Central memory CD4-positive, alpha-beta T cell (primary cell): ENCODE results near the gene TMC5.
A peak's percentile ranks its signal among the peaks of the same experiment; 100 is the strongest.
"Not testable (repeated sequence)": the region's sequence is repeated elsewhere in the genome, so short reads cannot be mapped to it uniquely, and the experiment has no call there.

ENCODE experiments used
- DNase-seq: peaks from one replicate; pipeline ENCODE4 v3.0.0; 2022

TMC5 gene

GRCh38 chr16:19512297-19512696, 94.6 kb downstream of the TMC5 start:
- DNase-seq = no peak

- no peak for DNase-seq
These were observed 95.8 kb downstream of the TMC5 start for GRCh38 chr16:19513377-19514053.

DNA sequence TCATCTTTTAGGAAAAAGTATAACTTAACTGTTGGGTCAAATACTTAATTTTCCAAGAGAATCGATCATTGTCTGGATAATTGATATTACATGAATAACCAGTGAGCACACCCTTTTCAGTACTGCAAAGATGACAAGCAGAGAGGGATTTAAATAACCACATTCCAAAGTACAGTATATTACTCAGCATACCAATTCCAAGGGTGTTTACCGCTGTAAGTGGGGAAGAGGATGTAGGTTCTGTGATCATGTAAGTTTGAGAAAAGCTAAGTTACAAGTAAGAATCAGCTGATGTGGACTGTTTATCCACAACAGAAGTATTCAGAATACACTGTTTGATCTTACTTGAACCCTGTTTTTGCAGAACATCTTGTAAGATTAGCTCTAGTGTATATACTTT, 98.1 kb downstream of the TMC5 start:
- DNase-seq = no peak

DNA sequence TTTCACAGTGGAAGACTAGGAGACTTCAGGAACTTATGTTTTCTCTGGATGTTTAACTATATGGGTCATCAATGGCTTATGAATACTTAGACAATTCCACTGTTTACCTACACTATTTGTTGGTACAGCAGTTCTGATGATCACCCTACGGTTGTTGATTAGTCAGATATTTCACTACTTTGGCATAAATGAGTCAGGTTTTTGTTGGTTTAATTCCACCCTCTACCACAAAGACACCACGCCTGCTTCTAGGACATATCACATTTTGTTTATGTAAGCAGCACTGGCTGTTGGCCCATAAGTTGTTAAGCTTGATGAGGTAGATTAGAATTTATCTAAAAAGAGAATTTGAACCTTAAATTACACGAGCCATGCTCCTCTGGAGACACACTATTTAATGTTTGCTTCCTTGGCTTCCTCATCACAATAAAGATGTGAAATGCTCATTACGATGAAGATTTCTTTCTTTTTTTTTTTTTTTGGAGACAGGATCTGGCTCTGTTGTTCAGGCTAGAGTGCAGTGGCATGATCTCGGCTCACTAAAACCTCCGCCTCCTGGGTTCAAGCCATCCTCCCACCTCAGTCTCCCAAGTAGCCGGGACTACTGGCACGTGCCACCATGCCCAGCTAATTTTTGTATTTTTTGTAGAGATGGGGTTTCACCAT, 99.9 kb downstream of the TMC5 start:
- no peak for DNase-seq

DNA sequence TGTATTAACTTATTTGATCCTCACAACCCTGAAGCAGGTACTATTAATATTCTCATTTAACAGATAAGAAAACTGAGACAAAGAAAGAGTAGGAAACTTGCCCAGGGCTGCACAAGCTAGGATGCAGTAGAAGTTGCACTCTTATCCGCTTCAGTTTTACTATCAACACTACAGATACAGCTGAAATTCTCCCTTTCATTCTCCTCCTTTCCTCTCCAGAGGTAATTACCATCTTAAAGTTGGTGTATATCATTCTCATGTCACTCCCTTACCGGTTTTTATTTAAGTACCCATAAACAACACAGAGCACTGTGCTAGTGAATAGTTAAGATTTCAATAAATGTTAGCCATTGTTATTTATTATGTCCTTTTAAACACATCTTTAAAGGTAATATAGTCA, 100.7 kb downstream of the TMC5 start:
- DNase-seq = no peak

- no peak for DNase-seq
These were observed 103.2 kb downstream of the TMC5 start for GRCh38 chr16:19520861-19521331.

GRCh38 chr16:19521471-19522396, 104.1 kb downstream of the TMC5 start, which contains the start of gene GDE1:
TSS of gene GDE1 (minus strand) at chr16:19522098. CDS start at chr16:19521964, 134 bp downstream.
- DNase-seq = peak; percentile 89

GRCh38 chr16:19522397-19522732, 104.7 kb downstream of the TMC5 start:
- DNase-seq = no peak

GRCh38 chr16:19522760-19523159, 105.1 kb downstream of the TMC5 start:
- DNase-seq = no peak

- no peak for DNase-seq
These were observed 105.5 kb downstream of the TMC5 start for GRCh38 chr16:19523184-19523558.

DNA sequence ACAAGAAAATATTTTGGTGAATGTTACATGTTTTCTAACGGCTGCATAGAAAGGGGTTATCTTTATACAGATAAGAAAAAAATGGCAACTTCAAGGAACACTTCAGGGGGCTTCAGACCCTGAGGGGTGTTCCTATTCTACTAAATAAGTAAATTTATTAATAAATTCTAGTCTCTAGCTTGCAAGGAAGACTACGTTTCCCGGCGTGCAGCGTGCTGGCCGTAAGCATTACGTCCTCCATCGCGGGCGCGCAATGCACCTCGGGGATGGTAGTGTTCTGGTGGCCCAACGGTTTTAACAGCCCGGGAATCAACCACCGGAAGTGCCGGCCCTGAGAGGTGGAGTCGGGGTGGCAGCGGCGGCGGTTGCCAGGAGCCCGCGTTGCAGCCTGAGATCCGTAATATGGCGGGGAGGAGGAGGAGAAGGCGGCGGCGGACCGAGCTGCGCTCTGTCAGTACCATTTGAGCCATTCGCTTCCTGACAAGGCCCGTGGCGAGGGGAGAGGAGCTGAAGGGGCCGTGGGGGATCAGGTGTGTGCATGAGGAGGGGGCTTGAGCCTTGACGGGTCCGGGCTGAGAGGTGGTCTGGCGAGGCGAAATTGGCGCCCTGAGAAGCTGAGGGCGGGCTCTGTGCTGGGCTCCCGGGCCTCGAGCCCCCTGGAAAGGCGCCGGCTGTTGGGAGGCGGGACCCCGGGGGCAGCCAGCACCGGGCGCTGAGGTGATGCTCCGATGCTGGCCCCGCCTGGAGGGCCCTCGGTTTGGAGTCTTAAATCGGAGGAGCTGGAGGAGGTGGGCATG, 106.1 kb downstream of the TMC5 start, which contains the start of gene CCP110:
Gene CCP110 (plus strand): TSS at position 384 of the 797 bp plus-strand sequence. CDS start 3,940 bp downstream, outside the sequence.
- peak; percentile 95 for DNase-seq

- peak; percentile 12 for DNase-seq
These were observed 106.6 kb downstream of the TMC5 start for GRCh38 chr16:19524356-19524615.

DNA sequence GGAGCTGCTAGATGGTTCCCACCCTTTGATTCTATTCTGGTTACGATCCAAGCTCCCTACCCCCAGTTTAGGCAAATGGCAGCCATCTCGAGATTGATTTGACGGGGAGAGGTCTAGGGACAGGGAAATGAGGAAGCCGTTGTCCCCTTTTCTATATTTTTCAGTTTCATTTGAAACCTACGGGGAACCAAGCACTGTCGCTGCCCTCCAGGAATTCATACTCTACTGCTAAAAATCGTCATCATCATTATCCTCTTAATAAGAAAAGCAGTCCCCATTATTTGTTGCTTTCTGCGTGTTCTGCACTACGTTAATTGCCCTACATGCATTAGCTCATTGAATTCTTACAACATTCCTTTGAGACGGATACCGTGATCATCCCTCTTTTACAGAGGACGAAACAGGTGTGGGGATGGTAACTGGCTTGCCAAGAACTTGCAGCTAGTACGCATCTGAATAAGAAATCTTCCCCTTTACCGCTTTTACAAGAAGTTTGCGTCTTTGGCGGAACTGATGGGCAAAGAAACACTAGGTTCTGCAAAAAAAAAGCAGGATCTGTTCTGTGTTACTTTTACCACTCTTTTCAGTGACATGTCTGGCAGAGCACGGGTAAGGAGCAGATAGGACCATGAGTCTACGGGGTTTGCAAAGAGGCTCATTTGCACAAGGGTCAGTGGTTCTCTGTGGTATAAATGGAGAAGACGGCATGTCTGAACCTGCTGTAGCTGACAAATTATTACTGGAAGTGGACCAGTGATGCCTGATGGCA, 107.1 kb downstream of the TMC5 start:
- DNase-seq = no peak

GRCh38 chr16:19525385-19525723, 107.7 kb downstream of the TMC5 start:
- no peak for DNase-seq

DNA sequence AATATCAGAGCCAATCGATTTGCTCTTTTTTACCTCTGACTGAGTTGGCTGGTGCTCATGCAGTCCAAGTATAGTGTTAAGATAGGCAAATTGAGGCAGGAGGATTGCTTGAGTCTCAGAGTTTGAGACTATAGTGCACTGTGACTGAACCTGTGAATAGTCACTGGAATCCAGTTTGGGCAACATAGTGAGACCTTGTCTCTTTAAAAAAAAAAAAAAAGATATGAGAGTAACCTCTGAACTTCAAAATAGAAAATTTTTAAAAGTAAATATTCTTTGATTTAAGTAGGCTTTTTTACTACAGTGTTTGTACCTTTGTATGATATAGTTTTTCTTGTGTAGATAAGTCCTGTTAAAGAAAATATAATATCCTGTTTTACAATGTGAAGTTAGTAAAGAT, 109.5 kb downstream of the TMC5 start:
- DNase-seq = no peak

DNA sequence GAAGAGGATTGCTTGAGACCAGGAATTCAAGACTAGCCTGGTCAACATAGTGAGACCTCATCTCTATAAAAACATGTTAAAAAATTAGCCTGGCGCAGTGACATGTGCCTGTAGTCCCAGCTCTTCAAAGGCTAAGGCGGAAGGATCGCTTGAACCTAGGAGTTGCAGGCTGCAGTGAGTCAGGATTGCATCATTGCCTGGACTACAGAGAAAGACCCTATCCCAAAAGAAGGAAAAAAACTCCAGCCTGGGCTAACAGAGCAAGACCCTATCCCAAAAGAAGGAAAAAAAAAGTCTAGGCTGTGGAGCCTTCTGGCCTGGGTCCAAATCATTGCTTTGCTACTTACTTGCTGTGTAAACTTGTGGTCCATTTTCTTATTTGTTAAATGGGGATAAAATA, 111.0 kb downstream of the TMC5 start:
- no peak for DNase-seq

GRCh38 chr16:19532601-19533000, 114.9 kb downstream of the TMC5 start:
- DNase-seq = no peak

DNA sequence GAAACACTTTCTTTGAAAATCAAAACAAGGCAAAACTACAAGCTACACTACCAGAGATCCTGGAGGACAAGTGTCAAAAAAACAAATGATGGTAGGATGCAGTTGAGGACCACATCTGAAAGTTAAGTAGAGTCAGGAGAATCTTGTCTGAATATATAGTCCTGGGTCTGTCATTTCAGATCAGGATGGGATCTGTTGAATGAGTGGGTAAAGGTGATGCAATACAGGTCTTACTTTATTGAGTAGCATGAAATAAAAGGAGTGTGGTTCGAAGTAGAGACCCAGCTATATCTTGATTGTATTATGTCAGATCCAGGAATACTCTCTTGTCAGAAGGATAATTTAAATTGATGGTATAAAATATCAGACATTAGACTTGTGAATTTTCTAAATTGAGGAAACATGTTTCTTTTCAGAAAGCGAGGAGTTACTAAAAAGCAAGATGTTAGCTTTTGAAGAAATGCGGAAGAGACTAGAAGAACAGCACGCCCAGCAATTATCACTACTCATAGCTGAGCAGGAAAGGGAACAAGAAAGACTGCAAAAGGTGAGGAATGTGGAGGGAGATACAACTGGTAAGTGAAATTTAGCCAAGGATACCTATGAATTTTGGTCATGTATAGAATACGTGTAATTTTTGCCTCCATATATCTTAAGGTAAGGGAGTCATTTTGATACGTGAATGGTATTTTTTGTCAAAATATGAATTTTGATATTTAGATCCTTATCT, 122.7 kb downstream of the TMC5 start:
- DNase-seq = no peak

DNA sequence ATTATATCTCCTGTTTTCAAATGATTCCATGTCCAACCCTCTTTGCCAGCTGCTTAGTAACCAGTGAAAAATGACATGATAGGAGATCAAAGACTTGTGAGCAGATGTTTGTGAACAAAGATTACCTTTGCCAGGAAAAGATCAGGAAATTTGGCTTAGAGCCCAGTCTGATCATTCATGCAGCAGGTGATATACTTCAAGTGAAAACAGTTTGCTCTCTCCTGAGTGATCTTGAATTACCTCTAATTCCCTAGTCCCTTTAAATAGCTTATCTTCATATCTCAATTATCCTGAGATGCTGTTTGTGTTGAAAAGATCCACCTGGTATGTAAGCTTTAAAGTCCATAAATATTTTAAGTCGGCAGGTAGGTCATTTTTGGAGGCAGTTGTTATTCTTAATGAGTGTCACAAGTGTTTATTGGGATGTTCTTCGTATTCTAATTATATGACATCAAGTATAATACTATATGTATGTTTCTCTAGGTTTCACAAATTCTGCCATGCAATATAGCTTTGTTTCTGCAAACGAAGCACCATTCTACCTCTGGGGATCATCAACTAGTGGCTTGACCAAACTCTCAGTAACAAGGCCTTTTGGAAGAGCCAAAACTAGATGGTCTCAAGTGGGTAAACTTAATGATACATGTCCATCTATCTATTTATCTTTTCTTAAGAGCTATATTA, 124.6 kb downstream of the TMC5 start:
- DNase-seq = no peak

GRCh38 chr16:19543278-19543996, 125.8 kb downstream of the TMC5 start:
- not testable (repeated sequence) for DNase-seq
